Activated CD8-positive, alpha-beta memory T cell treated with anti-CD3 and anti-CD28 coated beads, Interleukin-2, amount 50 U/mL, for 1 hour (primary cell): ENCODE measurements around the gene CWC27.

Experiments
- DNase-seq: peaks from one replicate; pipeline ENCODE4 v3.0.0-alpha.2; 2020; ENCODE audit errors: extremely low read depth

Gene CWC27

GRCh38 chr5:65035211-65036206 lies 266.8 kb downstream of the CWC27 start:
- peak; percentile 84 for DNase-seq

- no peak for DNase-seq
These were observed 269.4 kb downstream of the CWC27 start for GRCh38 chr5:65037831-65038815.

GRCh38 chr5:65041296-65042158 lies 272.8 kb downstream of the CWC27 start:
- no peak for DNase-seq

GRCh38 chr5:65043843-65044359 lies 275.2 kb downstream of the CWC27 start:
- no peak for DNase-seq

GRCh38 chr5:65047225-65047624 lies 278.5 kb downstream of the CWC27 start:
- no peak for DNase-seq

- no peak for DNase-seq
These were observed 279.4 kb downstream of the CWC27 start for GRCh38 chr5:65047948-65048690.

GRCh38 chr5:65050140-65050539 lies 281.4 kb downstream of the CWC27 start:
- DNase-seq, result no peak

- DNase-seq, result no peak
These were observed 282.2 kb downstream of the CWC27 start for GRCh38 chr5:65050826-65051498.

- no peak for DNase-seq
These were observed 287.2 kb downstream of the CWC27 start for GRCh38 chr5:65055938-65056337.

GRCh38 chr5:65059681-65060598 lies 291.2 kb downstream of the CWC27 start:
- DNase-seq, result no peak

- no peak for DNase-seq
These were observed 292.7 kb downstream of the CWC27 start for GRCh38 chr5:65061250-65061973.

- DNase-seq, result no peak
These were observed 293.2 kb downstream of the CWC27 start for GRCh38 chr5:65061974-65062353.

GRCh38 chr5:65062469-65063083 lies 293.8 kb downstream of the CWC27 start:
- DNase-seq, result no peak

- DNase-seq, result no peak
These were observed 296.3 kb downstream of the CWC27 start for GRCh38 chr5:65065001-65065511.

- no peak for DNase-seq
These were observed 297.8 kb downstream of the CWC27 start for GRCh38 chr5:65066387-65067146.

- DNase-seq, result no peak
These were observed 298.4 kb downstream of the CWC27 start for GRCh38 chr5:65067147-65067506.
